Testis (tissue), 3 donors: ENCODE results near the gene FNIP1. TPM values are rescaled to one million over a fixed set of nuclear protein-coding genes. Genes with fewer than 3 reads are reported as not detected.

Experiments
- DNase-seq: peaks from one replicate; pipeline ENCODE4 v3.0.0-alpha.2; 2019
- H3K27ac ChIP-seq, 2 donors: fragments of 200-600 bp; sonication (generic); one replicate each; pipeline ENCODE4 v1.5.1; 2019
- H3K27me3 ChIP-seq: fragments of 200-600 bp; sonication (generic); one replicate; pipeline ENCODE4 v1.5.1; 2019
- H3K36me3 ChIP-seq: fragments of 200-600 bp; sonication (generic); one replicate; pipeline ENCODE4 v1.5.1; 2017; ENCODE audit warnings: low read depth; ENCODE audit errors: missing control alignments
- H3K4me1 ChIP-seq: fragments of 200-600 bp; sonication (generic); one replicate; pipeline ENCODE4 v1.5.1; 2019
- H3K4me3 ChIP-seq, 2 donors: fragments of 200-600 bp; sonication (generic); one replicate each; pipeline ENCODE4 v1.5.1; 2017 to 2019
- H3K9me3 ChIP-seq: fragments of 200-600 bp; sonication (generic); one replicate; pipeline ENCODE4 v1.5.1; 2017
- POLR2A ChIP-seq: fragments of 450-650 bp; IDR thresholded peaks from one replicate; pipeline ENCODE4 v1.6.1; 2017; ENCODE audit warnings: antibody characterized with exemption, mild to moderate bottlenecking, moderate library complexity
- WGBS, 2 donors: methylation state at CpG; one replicate each; pipeline ENCODE4 v1.1.5; 2018; 5-methylcytosine and 5-hydroxymethylcytosine counted together
- intact Hi-C: fragments of 100-400 bp; cut with DNase I; formaldehyde crosslinking; loops from one replicate; pipeline ENCODE4 v1.15.1; 2023; ENCODE audit warnings: low total_unique reads
- polyA plus RNA-seq: library from polyadenylated mRNA; stranded (reverse); fragments of 350-450 nt; fragmentation: Illumina TruSeq; extraction: RNeasy Lipid Tissue Mini Kit (QIAGEN cat#74804); gene quantifications from one replicate; pipeline ENCODE4 v1.2.3, GENCODE V29; 2014; ENCODE audit warnings: low read depth, low replicate concordance; ENCODE audit not compliant: insufficient read depth
- total RNA-seq, 2 donors: library from RNA; depleted of rRNA; stranded (reverse); fragments of >200 nt; gene quantifications; one replicate each; pipeline ENCODE4 v1.2.3, GENCODE V29; 2016
- TF ChIP-seq, protein P1 (sequence below), 3 experiments: fragments of 450-650 bp in 2 of 3; fragments of 200-600 bp in 1 of 3; sonication (generic) in 1 of 3; IDR thresholded peaks; one replicate each; pipeline ENCODE4 v1.5.1; 2016 to 2019; ENCODE audit warnings: antibody characterized with exemption in 3 of 3, mild to moderate bottlenecking in 2 of 3, moderate library complexity in 1 of 3

FNIP1 gene
- total and polyA plus RNA-seq, 3 donors from 2014 or later = 29.2 to 61.3 (median 60.1) TPM

DNA sequence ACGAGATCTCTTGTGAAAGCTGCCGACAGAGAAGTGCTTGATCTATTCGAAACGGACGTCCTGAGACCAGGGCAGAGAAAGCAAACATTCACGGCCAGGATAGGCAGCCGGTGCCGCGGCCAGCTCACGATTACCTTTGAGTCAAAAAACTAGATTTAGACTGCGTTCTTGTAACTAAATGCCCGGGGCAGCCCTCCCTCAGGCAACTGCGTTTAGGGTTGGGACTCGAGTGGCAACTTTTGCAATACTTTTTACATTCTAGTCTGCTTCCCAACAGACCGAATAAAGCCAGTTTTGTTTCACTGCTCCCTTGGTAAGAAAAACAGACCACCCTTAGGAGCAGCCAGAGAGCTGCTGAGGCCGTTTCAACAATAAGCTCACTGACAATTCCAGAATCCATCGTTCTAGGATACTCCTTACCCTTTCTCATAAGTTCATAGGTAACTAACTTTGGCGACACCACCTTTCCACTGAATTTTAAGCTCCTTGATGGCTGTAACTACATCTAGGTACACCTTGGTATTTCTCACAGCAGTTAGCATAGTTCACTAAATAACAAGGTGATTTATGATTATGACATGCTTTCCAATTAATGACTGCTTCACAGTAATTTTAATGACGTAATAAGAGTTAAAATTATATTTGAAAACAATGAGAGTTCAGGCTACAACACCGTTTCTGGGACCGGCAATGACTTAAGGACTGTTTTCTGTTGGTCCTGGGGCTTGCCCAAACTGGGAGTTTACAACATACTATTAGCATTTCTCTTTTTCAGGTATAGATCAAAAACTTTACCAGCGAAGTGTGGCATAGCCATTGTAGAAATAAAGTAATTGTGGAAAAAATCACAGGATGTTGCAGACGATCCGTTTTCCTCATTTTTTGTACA, 160.9 kb downstream of the FNIP1 start:
- peak overlapping the region; percentile 96 for H3K27ac ChIP-seq
- H3K36me3 ChIP-seq = no peaks in the 10 kb centered on the region
- H3K4me3 ChIP-seq = peak overlapping the region; percentile 67 to 84
- intact Hi-C loops = loop anchor here (10.0 kb wide), 1 partner anchor 159 kb away; the partner anchor contains the start of gene FNIP1
- H3K9me3 ChIP-seq = no peaks in the 10 kb centered on the region
- peaks cover 8% of the 10 kb centered on the region for H3K4me1 ChIP-seq
- no peaks in the 10 kb centered on the region for H3K27me3 ChIP-seq
- DNase-seq = no peak
- WGBS, 2 donors = 2 to 4% methylated on average over 24 of the region's 24 CpGs
- no peak for TF ChIP-seq POLR2A
- TF ChIP-seq, protein P1, sequence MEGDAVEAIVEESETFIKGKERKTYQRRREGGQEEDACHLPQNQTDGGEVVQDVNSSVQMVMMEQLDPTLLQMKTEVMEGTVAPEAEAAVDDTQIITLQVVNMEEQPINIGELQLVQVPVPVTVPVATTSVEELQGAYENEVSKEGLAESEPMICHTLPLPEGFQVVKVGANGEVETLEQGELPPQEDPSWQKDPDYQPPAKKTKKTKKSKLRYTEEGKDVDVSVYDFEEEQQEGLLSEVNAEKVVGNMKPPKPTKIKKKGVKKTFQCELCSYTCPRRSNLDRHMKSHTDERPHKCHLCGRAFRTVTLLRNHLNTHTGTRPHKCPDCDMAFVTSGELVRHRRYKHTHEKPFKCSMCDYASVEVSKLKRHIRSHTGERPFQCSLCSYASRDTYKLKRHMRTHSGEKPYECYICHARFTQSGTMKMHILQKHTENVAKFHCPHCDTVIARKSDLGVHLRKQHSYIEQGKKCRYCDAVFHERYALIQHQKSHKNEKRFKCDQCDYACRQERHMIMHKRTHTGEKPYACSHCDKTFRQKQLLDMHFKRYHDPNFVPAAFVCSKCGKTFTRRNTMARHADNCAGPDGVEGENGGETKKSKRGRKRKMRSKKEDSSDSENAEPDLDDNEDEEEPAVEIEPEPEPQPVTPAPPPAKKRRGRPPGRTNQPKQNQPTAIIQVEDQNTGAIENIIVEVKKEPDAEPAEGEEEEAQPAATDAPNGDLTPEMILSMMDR (IDR thresholded peaks at IDR 0.05) = no peak

- H3K27ac ChIP-seq = peak within 1 kb of the TSS; percentile 96
- H3K4me1 ChIP-seq = peaks cover 8% of the 10 kb centered on the region
- intact Hi-C loops = loop anchor here (10.0 kb wide), 1 partner anchor 160 kb away; the partner anchor contains the start of gene FNIP1
- H3K27me3 ChIP-seq = no peaks in the 10 kb centered on the region
- TF ChIP-seq, protein P1 (IDR thresholded peaks at IDR 0.05) = peak in 1 of 3 experiments; percentile 21
- peak; percentile 87 for TF ChIP-seq POLR2A
- WGBS, 2 donors = 0 to 1% methylated on average over 8 to 49 of the region's 55 CpGs
- DNase-seq = peak; percentile 99
- H3K36me3 ChIP-seq = no peaks in the 10 kb centered on the region
- no peaks in the 10 kb centered on the region for H3K9me3 ChIP-seq
- peak within 1 kb of the TSS; percentile 67 to 84 for H3K4me3 ChIP-seq
Observed at GRCh38 chr5:131634996-131635683, 161.7 kb downstream of the FNIP1 start, which contains the start of gene RAPGEF6. RAPGEF6 (minus strand) TSS chr5:131635229; CDS start chr5:131635030, 199 bp downstream.

- Histone ChIP-seq H3K27ac (peak overlapping the region; percentile 96), H3K36me3 (no peaks in the 10 kb centered on the region), H3K27me3 (no peaks in the 10 kb centered on the region), H3K4me3 (peak overlapping the region; percentile 67 to 84), H3K4me1 (peaks cover 8% of the 10 kb centered on the region), H3K9me3 (no peaks in the 10 kb centered on the region)
- intact Hi-C loops = loop anchor here (10.0 kb wide), 1 partner anchor 160 kb away; the partner anchor contains the start of gene FNIP1
- peak; percentile 60 for DNase-seq
- WGBS, 2 donors = 0 to 2% methylated on average over 16 to 21 of the region's 21 CpGs
- TF ChIP-seq, protein P1 (IDR thresholded peaks at IDR 0.05) = no peak
Observed at GRCh38 chr5:131634666-131634995, 162.2 kb downstream of the FNIP1 start.

- H3K27me3 ChIP-seq = no peaks in the 10 kb centered on the region
- H3K36me3 ChIP-seq = no peaks in the 10 kb centered on the region
- peak overlapping the region; percentile 96 for H3K27ac ChIP-seq
- peaks cover 8% of the 10 kb centered on the region for H3K4me1 ChIP-seq
- H3K9me3 ChIP-seq = no peaks in the 10 kb centered on the region
- intact Hi-C loops = loop anchor here (10.0 kb wide), 1 partner anchor 161 kb away; the partner anchor contains the start of gene FNIP1
- TF ChIP-seq, protein P1 (IDR thresholded peaks at IDR 0.05) = no peak
- no peak for TF ChIP-seq POLR2A
- peak overlapping the region; percentile 67 to 84 for H3K4me3 ChIP-seq
- DNase-seq = no peak
- WGBS, 2 donors = 3 to 4% methylated on average over 4 of the region's 4 CpGs
Observed at GRCh38 chr5:131634238-131634637, 162.6 kb downstream of the FNIP1 start.
